Measurements from ENCODE around the gene ATP6V1B1.

The ATP6V1B1 gene

DNA sequence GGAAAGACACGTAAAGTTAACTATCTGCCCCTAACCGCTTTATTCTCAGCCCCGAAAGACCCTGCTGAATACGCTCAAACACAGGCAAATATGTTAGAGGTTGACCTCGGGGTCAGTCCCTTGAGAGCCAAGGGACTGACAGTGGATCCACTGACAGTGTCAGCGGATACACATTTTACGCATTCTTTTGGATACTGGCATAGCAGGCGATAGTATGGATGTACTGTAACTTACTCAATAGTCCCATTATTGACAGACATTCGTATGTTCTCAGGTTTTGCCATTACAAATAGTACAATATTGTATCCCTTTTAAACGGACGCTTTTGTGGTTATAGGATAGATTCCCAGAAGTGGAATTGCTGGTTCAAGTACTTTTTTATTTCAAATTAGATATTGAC is 13.4 kb downstream of the ATP6V1B1 start:
- Histone ChIP-seq H3K4me2 (ENCODE audit: low read length) (peak overlapping the region; percentile 56; the same call in 1 of the 2 replicates), H2AFZ (ENCODE audit: low read length) (no peak overlapping the region), H3K27me3 (ENCODE audit: insufficient read depth, low read length) (no peaks in the 10 kb centered on the region), H3K9ac (ENCODE audit: low read length) (no peak overlapping the region), H3K9me3 (ENCODE audit: low read length) (no peaks in the 10 kb centered on the region), H4K20me1 (ENCODE audit: insufficient read depth, low read length) (no peaks in the 10 kb centered on the region), H3K4me1 (ENCODE audit: insufficient read depth, low read length, severe bottlenecking) (peaks cover 19% of the 10 kb centered on the region), H3K27ac (ENCODE audit: low read depth, low read length, poor library complexity, severe bottlenecking) (no peak overlapping the region), H3K4me3 (ENCODE audit: low read depth, low read length, poor library complexity, severe bottlenecking) (no peak overlapping the region), H3K79me2 (ENCODE audit: insufficient read depth, low read length) (no peaks in the 10 kb centered on the region), H3K36me3 (ENCODE audit: insufficient read depth, low read length) (no peaks in the 10 kb centered on the region), H3K9me2 (ENCODE audit: low read depth, low read length) (no peaks in the 10 kb centered on the region), H3F3A (ENCODE audit: insufficient read depth, low read length) (no peaks in the 10 kb centered on the region)
- TF ChIP-seq, protein P1, sequence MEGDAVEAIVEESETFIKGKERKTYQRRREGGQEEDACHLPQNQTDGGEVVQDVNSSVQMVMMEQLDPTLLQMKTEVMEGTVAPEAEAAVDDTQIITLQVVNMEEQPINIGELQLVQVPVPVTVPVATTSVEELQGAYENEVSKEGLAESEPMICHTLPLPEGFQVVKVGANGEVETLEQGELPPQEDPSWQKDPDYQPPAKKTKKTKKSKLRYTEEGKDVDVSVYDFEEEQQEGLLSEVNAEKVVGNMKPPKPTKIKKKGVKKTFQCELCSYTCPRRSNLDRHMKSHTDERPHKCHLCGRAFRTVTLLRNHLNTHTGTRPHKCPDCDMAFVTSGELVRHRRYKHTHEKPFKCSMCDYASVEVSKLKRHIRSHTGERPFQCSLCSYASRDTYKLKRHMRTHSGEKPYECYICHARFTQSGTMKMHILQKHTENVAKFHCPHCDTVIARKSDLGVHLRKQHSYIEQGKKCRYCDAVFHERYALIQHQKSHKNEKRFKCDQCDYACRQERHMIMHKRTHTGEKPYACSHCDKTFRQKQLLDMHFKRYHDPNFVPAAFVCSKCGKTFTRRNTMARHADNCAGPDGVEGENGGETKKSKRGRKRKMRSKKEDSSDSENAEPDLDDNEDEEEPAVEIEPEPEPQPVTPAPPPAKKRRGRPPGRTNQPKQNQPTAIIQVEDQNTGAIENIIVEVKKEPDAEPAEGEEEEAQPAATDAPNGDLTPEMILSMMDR (IDR thresholded peaks at IDR 0.05; ENCODE audit: low read length): no peak
- TF ChIP-seq EZH2 (IDR thresholded peaks at IDR 0.05; ENCODE audit: borderline replicate concordance, low read length): no peak

DNA sequence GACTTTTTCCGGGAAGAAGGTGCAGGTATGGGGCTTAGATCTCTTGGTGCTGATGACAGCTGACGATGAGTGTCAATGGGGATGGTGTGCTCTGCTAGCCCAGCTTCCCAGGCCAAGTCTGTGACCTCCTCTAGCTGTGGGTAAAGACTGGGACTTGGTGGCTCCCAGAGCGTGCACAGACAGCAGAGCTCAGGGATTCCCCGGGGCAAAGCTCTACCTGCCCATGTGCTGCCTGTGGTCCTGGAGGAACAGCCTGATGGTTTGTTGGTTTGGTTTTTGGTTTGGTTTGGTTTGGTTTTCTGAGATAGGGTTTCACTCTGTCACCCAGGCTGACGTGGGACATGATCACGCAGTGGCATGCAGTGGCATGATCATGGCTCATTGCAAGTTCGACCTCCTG is 19.2 kb downstream of the ATP6V1B1 start:
- Histone ChIP-seq H3K9me3 (ENCODE audit: low read length) (no peaks in the 10 kb centered on the region), H3K9me2 (ENCODE audit: low read depth, low read length) (no peaks in the 10 kb centered on the region), H3K27ac (ENCODE audit: low read depth, low read length, poor library complexity, severe bottlenecking) (no peak overlapping the region), H3K36me3 (ENCODE audit: insufficient read depth, low read length) (no peaks in the 10 kb centered on the region), H3K9ac (ENCODE audit: low read length) (no peak overlapping the region), H3K4me1 (ENCODE audit: insufficient read depth, low read length, severe bottlenecking) (peaks cover 6% of the 10 kb centered on the region), H3K4me2 (ENCODE audit: low read length) (no peak overlapping the region), H2AFZ (ENCODE audit: low read length) (no peak overlapping the region), H3K79me2 (ENCODE audit: insufficient read depth, low read length) (no peaks in the 10 kb centered on the region), H3K27me3 (ENCODE audit: insufficient read depth, low read length) (no peaks in the 10 kb centered on the region), H3K4me3 (ENCODE audit: low read depth, low read length, poor library complexity, severe bottlenecking) (no peak overlapping the region), H3F3A (ENCODE audit: insufficient read depth, low read length) (no peaks in the 10 kb centered on the region), H4K20me1 (ENCODE audit: insufficient read depth, low read length) (no peaks in the 10 kb centered on the region)
- no peak for TF ChIP-seq EZH2 (IDR thresholded peaks at IDR 0.05; ENCODE audit: borderline replicate concordance, low read length)
- TF ChIP-seq, protein P1 (IDR thresholded peaks at IDR 0.05; ENCODE audit: low read length): no peak

DNA sequence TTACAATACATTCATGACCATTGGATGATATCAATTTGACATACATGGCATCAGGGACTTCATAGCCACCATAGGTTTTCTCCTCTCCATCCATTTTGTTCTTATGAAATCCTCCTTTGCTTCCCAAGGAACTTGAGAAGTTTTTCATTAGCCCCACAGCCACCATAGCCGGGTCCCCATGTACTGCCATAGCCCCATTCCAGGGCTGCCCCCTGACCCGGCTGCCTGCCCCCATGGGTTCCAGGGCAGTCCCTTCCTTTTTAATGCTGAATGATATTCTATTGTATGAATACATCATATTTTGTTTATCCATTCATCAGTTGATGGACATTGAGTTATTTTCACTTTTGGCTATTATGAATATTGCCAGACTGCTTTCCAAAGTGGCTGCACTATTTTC is 20.4 kb downstream of the ATP6V1B1 start:
- Histone ChIP-seq H3K9me2 (ENCODE audit: low read depth, low read length) (no peaks in the 10 kb centered on the region), H3F3A (ENCODE audit: insufficient read depth, low read length) (no peaks in the 10 kb centered on the region), H2AFZ (ENCODE audit: low read length) (no peak overlapping the region), H3K27ac (ENCODE audit: low read depth, low read length, poor library complexity, severe bottlenecking) (no peak overlapping the region), H3K27me3 (ENCODE audit: insufficient read depth, low read length) (no peaks in the 10 kb centered on the region), H3K4me1 (ENCODE audit: insufficient read depth, low read length, severe bottlenecking) (peaks cover 6% of the 10 kb centered on the region), H3K79me2 (ENCODE audit: insufficient read depth, low read length) (no peaks in the 10 kb centered on the region), H3K4me3 (ENCODE audit: low read depth, low read length, poor library complexity, severe bottlenecking) (no peak overlapping the region), H3K9me3 (ENCODE audit: low read length) (no peaks in the 10 kb centered on the region), H3K4me2 (ENCODE audit: low read length) (no peak overlapping the region), H3K36me3 (ENCODE audit: insufficient read depth, low read length) (no peaks in the 10 kb centered on the region), H3K9ac (ENCODE audit: low read length) (no peak overlapping the region), H4K20me1 (ENCODE audit: insufficient read depth, low read length) (no peaks in the 10 kb centered on the region)
- TF ChIP-seq, protein P1 (IDR thresholded peaks at IDR 0.05; ENCODE audit: low read length): no peak
- no peak for TF ChIP-seq EZH2 (IDR thresholded peaks at IDR 0.05; ENCODE audit: borderline replicate concordance, low read length)

All from OCI-LY1 (cell line).